Keratinocyte (primary cell): Measurements from ENCODE around the gene TMEM131. TPM values are rescaled to one million over a fixed set of nuclear protein-coding genes. Genes with fewer than 3 reads are reported as not detected.

Experiments used
- DNase-seq: peaks from one replicate; pipeline ENCODE4 v3.0.0-alpha.2; 2011; ENCODE audit warnings: low read depth, missing footprints, low spot score
- FAIRE-seq: peaks from 2 replicates; lab custom pipeline; 2011; peaks lifted over from hg19 to GRCh38; lab: Jason Lieb, UNC
- H2AFZ ChIP-seq: 2 replicates; pipeline ENCODE4 v1.6.0; 2012; ENCODE audit warnings: low read length, control low read depth, inconsistent platforms; ENCODE audit not compliant: control insufficient read depth
- H3K27ac ChIP-seq: 2 replicates; pipeline ENCODE4 v1.5.1; 2011; ENCODE audit warnings: low read length; ENCODE audit not compliant: control insufficient read depth, insufficient read depth
- H3K27me3 ChIP-seq: 3 replicates; pipeline ENCODE4 v1.6.0; 2011; ENCODE audit warnings: low read length; ENCODE audit not compliant: control insufficient read depth, insufficient read depth; ENCODE audit errors: extremely low read depth
- H3K36me3 ChIP-seq, 2 experiments: 2 replicates in 1 of 2; 3 replicates in 1 of 2; pipeline ENCODE4 v1.5.1; 2011; ENCODE audit warnings: low read length in 2 of 2, mild to moderate bottlenecking in 1 of 2; ENCODE audit not compliant: control insufficient read depth in 2 of 2, insufficient read depth in 2 of 2; ENCODE audit errors: extremely low read depth in 1 of 2
- H3K4me1 ChIP-seq: 3 replicates; pipeline ENCODE4 v1.5.1; 2011; ENCODE audit warnings: low read length; ENCODE audit not compliant: control insufficient read depth, insufficient read depth; ENCODE audit errors: extremely low read depth
- H3K4me2 ChIP-seq: 3 replicates; pipeline ENCODE4 v1.6.0; 2011; ENCODE audit warnings: low read depth, low read length; ENCODE audit not compliant: control insufficient read depth, insufficient read depth; ENCODE audit errors: extremely low read depth
- H3K4me3 ChIP-seq, 3 experiments: fragments of 200-600 bp in 1 of 3; sonication (generic) in 1 of 3; 2 replicates in 2 of 3; 3 replicates in 1 of 3; pipeline ENCODE4 v1.5.1; 2011 to 2016; ENCODE audit warnings: low read length in 3 of 3, mild to moderate bottlenecking in 3 of 3, control low read depth in 2 of 3, inconsistent platforms in 1 of 3, low read depth in 1 of 3, mixed read lengths in 1 of 3, mixed run types in 1 of 3, moderate library complexity in 1 of 3; ENCODE audit not compliant: control insufficient read depth in 2 of 3, insufficient read depth in 2 of 3; ENCODE audit errors: extremely low read depth in 1 of 3
- H3K79me2 ChIP-seq: 2 replicates; pipeline ENCODE4 v1.6.0; 2012; ENCODE audit warnings: low read length; ENCODE audit not compliant: control insufficient read depth, insufficient read depth
- H3K9ac ChIP-seq: 3 replicates; pipeline ENCODE4 v1.6.0; 2011; ENCODE audit warnings: low read length; ENCODE audit not compliant: control insufficient read depth, insufficient read depth; ENCODE audit errors: extremely low read depth
- H3K9me1 ChIP-seq: 3 replicates; pipeline ENCODE4 v1.6.0; 2011; ENCODE audit warnings: low read length; ENCODE audit not compliant: control insufficient read depth, insufficient read depth; ENCODE audit errors: extremely low read depth
- H3K9me3 ChIP-seq: 2 replicates; pipeline ENCODE4 v1.5.1; 2012; ENCODE audit warnings: low read depth, low read length; ENCODE audit not compliant: control insufficient read depth
- H4K20me1 ChIP-seq: 3 replicates; pipeline ENCODE4 v1.6.0; 2011; ENCODE audit warnings: low read length; ENCODE audit not compliant: control insufficient read depth, insufficient read depth; ENCODE audit errors: extremely low read depth
- EZH2 ChIP-seq: IDR thresholded peaks from one replicate; pipeline ENCODE4 v1.6.1; 2012; ENCODE audit warnings: inconsistent platforms, mild to moderate bottlenecking, low read length, moderate library complexity
- dilution Hi-C: fragments of 300-500 bp; cut with MboI; formaldehyde crosslinking; loops from one replicate; pipeline ENCODE4 v1.7.0; 2020; ENCODE audit warnings: low sequenced_read_pairs; ENCODE audit not compliant: extremely low pct_ligation_motif_present
- polyA plus RNA-seq, 5 experiments: library from polyadenylated mRNA; depleted of rRNA in 3 of 5; stranded (reverse) in 3 of 5; stranded (forward) in 1 of 5; unstranded in 1 of 5; fragments of >200 nt; gene quantifications; 1 replicate in 1 of 5; 2 replicates in 3 of 5; 3 replicates in 1 of 5; pipeline versions ENCODE4 v1.2.1 to v1.2.3, GENCODE V29; 2011 to 2012; ENCODE audit warnings: missing spikeins in 2 of 5, low read depth in 1 of 5, low replicate concordance in 1 of 5
- TF ChIP-seq, protein P1 (sequence below), 3 experiments: IDR thresholded peaks in 1 of 3; conservative IDR thresholded peaks in 1 of 3; optimal IDR thresholded peaks in 1 of 3; 2 replicates in 2 of 3; 3 replicates in 1 of 3; pipeline versions ENCODE3 to v1.5.1; 2011; ENCODE audit warnings: low read length in 3 of 3, mild to moderate bottlenecking in 3 of 3, moderate library complexity in 2 of 3, control low read depth in 1 of 3, inconsistent platforms in 1 of 3; ENCODE audit not compliant: insufficient read depth in 2 of 3; ENCODE audit errors: extremely low read depth in 1 of 3

The TMEM131 gene
- polyA plus RNA-seq, 1 donor (not counting 4 experiments of a cell fraction or from before 2014, with no cell fraction given), result 25.5 TPM

DNA sequence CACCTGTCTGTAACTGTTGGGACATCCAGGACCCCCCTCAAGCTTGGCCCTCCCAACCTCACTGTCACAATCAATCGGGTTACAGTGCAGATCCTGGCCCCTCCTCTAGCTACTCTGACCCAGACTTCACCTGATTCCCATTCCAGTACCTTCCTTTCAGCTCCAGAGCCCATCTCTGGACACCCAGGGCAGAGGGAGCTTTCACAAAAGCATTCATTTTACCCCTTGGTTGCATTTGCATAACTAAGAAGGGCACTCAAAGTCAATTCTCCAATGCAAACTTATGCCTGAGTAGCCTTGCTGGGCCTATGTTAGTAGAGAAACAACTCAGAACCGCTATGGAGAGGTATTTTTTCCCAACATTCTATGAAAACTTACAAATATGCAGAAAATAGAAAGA, 275.0 kb downstream of the TMEM131 start:
- dilution Hi-C loops, result no loop called here
- Histone ChIP-seq H3K4me1 (no peaks in the 10 kb centered on the region), H3K79me2 (no peaks in the 10 kb centered on the region), H3K9me3 (no peaks in the 10 kb centered on the region), H3K36me3 (no peaks in the 10 kb centered on the region), H4K20me1 (no peaks in the 10 kb centered on the region), H3K4me3 (no peak overlapping the region), H3K27me3 (peaks cover 12% of the 10 kb centered on the region), H3K9ac (no peak overlapping the region), H3K9me1 (no peaks in the 10 kb centered on the region), H3K27ac (no peak overlapping the region), H3K4me2 (no peak overlapping the region), H2AFZ (no peak overlapping the region)
- DNase-seq, result no peak
- no peak for TF ChIP-seq EZH2
- TF ChIP-seq, protein P1, sequence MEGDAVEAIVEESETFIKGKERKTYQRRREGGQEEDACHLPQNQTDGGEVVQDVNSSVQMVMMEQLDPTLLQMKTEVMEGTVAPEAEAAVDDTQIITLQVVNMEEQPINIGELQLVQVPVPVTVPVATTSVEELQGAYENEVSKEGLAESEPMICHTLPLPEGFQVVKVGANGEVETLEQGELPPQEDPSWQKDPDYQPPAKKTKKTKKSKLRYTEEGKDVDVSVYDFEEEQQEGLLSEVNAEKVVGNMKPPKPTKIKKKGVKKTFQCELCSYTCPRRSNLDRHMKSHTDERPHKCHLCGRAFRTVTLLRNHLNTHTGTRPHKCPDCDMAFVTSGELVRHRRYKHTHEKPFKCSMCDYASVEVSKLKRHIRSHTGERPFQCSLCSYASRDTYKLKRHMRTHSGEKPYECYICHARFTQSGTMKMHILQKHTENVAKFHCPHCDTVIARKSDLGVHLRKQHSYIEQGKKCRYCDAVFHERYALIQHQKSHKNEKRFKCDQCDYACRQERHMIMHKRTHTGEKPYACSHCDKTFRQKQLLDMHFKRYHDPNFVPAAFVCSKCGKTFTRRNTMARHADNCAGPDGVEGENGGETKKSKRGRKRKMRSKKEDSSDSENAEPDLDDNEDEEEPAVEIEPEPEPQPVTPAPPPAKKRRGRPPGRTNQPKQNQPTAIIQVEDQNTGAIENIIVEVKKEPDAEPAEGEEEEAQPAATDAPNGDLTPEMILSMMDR (optimal IDR thresholded peaks at IDR 0.05 in 1 of 3, IDR thresholded peaks at IDR 0.05 in 1 of 3, conservative IDR thresholded peaks at IDR 0.05 in 1 of 3; ENCODE audit: extremely low read depth in 1 of 3, insufficient read depth in 2 of 3, low read length in 3 of 3), result no peak
- FAIRE-seq, result no peak

DNA sequence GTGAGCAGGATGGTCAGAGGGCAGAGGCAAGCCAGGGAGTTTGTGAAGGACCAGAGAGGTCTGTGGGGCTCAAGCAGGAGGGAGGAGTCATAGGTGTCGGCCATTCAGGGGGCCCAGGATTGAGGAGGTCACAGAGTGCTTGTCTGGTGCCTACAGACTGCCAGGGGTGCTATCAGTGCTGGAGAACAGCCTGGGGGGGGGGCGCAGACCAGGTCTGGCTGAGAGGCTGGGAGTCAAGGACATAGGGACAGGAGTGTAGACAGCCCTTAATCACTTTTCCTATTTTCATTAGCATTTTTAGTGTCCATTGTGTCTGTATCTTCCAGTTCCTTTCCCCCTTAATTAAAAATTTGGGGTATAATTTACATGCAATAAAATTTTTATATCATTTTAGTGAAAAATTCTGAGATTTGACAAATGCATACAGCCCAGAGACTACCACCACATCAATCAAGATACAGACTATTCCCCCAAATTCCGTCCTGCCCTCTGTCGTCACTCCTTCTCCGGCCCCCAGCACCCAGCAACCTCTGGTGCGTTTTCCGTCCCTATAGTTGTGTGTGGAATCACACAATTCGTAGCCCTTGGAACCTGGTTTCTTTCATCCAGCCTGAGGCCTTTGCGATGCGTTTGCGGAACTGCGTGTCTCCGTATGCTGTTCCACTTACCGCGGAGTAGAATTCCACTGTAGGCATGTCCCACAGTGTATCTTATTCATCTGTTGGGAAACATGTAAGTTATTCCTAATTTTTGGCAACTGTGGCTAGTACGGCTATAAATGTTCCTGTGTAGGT, 276.2 kb downstream of the TMEM131 start:
- Histone ChIP-seq H4K20me1 (no peaks in the 10 kb centered on the region), H2AFZ (no peak overlapping the region), H3K4me1 (peaks cover under 1% of the 10 kb centered on the region), H3K4me2 (no peak overlapping the region), H3K27me3 (peaks cover 12% of the 10 kb centered on the region), H3K27ac (no peak overlapping the region), H3K9me3 (no peaks in the 10 kb centered on the region), H3K9me1 (no peaks in the 10 kb centered on the region), H3K4me3 (no peak overlapping the region), H3K36me3 (no peaks in the 10 kb centered on the region), H3K79me2 (no peaks in the 10 kb centered on the region), H3K9ac (no peak overlapping the region)
- dilution Hi-C loops, result no loop called here
- DNase-seq (no peak), FAIRE-seq (no peak)
- TF ChIP-seq EZH2, result no peak
- TF ChIP-seq, protein P1 (optimal IDR thresholded peaks at IDR 0.05 in 1 of 3, IDR thresholded peaks at IDR 0.05 in 1 of 3, conservative IDR thresholded peaks at IDR 0.05 in 1 of 3; ENCODE audit: extremely low read depth in 1 of 3, insufficient read depth in 2 of 3, low read length in 3 of 3), result no peak
